ENCODE results near the gene PDE4A. TPM values are rescaled to one million over a fixed set of nuclear protein-coding genes. Genes with fewer than 3 reads are reported as not detected.
"Not testable (repeated sequence)": the region's sequence is repeated elsewhere in the genome, so short reads cannot be mapped to it uniquely, and the experiment has no call there.

The PDE4A gene
- total and polyA plus RNA-seq, 4 donors = 0.90 to 2.3 (median 1.3) TPM

DNA sequence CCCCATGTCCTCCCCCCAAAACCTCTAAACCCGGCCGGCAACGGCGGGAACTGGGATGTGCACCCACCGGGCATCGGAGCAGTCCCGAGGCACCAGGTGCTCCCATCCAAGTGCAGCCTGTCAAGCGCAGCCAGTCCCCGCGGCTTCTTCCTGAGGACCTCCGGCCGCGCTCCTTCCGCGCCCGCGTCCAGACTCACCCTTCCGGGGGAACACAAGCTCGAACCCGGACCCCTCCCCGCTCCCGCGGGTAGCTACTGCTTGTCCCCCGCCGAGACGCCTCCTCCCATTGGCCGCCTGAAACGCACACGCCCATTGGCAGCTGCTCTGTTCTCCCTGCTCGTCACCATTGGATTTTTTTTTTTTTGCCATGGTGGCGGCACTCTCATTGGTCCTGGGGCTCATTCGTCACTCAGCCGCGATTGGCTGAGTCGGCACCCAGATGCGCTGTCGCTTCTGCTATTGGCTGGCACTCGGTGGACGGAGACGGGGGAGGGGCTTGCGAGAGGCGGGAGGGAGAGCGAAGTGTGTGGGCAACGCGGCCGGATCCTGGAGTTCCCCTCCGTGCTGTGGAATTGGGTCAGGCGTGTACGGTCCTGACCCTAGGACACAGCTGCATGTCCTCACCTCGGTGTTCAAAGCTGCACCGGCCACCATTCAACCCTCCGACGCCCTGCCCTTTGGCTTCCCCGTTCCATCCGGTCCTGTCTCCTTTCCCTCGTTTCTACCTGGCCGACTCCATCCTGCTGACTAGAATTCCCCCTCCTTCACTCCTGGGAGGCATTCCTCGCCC lies 39.8 kb upstream of the PDE4A start, which contains the start of gene TYK2 (continued):
- TF ChIP-seq, protein P1, sequence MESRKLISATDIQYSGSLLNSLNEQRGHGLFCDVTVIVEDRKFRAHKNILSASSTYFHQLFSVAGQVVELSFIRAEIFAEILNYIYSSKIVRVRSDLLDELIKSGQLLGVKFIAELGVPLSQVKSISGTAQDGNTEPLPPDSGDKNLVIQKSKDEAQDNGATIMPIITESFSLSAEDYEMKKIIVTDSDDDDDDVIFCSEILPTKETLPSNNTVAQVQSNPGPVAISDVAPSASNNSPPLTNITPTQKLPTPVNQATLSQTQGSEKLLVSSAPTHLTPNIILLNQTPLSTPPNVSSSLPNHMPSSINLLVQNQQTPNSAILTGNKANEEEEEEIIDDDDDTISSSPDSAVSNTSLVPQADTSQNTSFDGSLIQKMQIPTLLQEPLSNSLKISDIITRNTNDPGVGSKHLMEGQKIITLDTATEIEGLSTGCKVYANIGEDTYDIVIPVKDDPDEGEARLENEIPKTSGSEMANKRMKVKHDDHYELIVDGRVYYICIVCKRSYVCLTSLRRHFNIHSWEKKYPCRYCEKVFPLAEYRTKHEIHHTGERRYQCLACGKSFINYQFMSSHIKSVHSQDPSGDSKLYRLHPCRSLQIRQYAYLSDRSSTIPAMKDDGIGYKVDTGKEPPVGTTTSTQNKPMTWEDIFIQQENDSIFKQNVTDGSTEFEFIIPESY (IDR thresholded peaks at IDR 0.05) = no peak
- TF ChIP-seq FOXA2 (IDR thresholded peaks at IDR 0.05) (no peak), FOXA1 (IDR thresholded peaks at IDR 0.05) (no peak), GABPA (IDR thresholded peaks at IDR 0.05 in 1 of 2, conservative IDR thresholded peaks at IDR 0.05 in 1 of 2) (peak in 1 of 2 donors; percentile 72), EGR1 (IDR thresholded peaks at IDR 0.05; ENCODE audit: low read depth in 2 of 2) (no peak), SP1 (IDR thresholded peaks at IDR 0.05) (peak; percentile 100), RAD21 (IDR thresholded peaks at IDR 0.05) (peak; percentile 17 to 27)
- TF ChIP-seq, protein P2, sequence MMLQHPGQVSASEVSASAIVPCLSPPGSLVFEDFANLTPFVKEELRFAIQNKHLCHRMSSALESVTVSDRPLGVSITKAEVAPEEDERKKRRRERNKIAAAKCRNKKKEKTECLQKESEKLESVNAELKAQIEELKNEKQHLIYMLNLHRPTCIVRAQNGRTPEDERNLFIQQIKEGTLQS (IDR thresholded peaks at IDR 0.05) = no peak

DNA sequence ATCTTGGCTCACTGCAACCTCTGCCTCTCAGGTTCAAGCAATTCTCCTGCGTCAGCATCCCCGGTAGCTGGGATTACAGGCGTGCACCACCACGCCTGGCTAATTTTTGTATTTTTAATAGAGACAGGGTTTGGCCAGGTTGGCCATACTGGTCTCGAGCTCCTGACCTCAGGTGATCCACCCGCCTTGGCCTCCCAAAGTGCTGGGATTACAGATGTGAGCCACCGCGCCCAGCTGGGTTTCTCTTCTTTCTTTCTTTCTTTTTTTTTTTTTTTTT lies 37.2 kb upstream of the PDE4A start:
- 82% methylated on average over 8 of the region's 8 CpGs for WGBS
- not testable (repeated sequence) for H3K27me3 ChIP-seq (ENCODE audit: control insufficient read depth in 4 of 4, insufficient read depth in 4 of 4, low read length in 3 of 4); H3K27ac ChIP-seq (ENCODE audit: low read depth in 1 of 2, low read length in 2 of 2); H3K9me3 ChIP-seq (ENCODE audit: control insufficient read depth in 4 of 4, low read length in 3 of 4); DNase-seq (ENCODE audit: low spot score); H3K9ac ChIP-seq (ENCODE audit: low read depth in 1 of 2, low read length in 2 of 2); H3K36me3 ChIP-seq (ENCODE audit: control insufficient read depth in 4 of 4, insufficient read depth in 3 of 4, low read depth in 1 of 4, low read length in 3 of 4); H3K4me3 ChIP-seq (ENCODE audit: low read depth in 1 of 3, low read length in 3 of 3)
- H3K4me1 ChIP-seq (ENCODE audit: control insufficient read depth in 4 of 4, insufficient read depth in 4 of 4, low read length in 3 of 4) = peaks cover 2 to 11% (median 8%) of the 10 kb centered on the region in 4 donors

DNA sequence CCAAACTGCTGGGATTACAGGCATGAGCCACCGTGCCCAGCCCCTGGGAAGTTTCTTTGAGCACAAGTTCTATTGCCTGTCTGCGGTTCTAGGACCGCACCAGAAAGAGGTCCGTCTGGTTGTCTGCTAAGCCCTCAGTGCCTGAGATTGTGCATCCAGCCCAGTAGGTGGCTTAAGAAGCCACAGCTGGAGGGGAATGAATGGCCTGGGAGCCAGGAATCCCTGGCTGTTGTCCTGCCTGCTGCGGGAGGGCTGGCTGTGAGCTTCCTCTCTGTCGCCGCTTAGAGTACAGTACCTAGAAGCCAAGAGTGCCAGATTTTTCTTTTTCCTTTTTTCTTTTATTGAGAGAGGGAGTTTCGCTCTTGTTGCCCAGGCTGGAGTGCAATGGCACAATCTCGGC lies 35.8 kb upstream of the PDE4A start:
- H3K27ac ChIP-seq (ENCODE audit: low read depth in 1 of 2, low read length in 2 of 2) = no peak overlapping the region
- H3K4me1 ChIP-seq (ENCODE audit: control insufficient read depth in 4 of 4, insufficient read depth in 4 of 4, low read length in 3 of 4) = peaks cover 0 to 15% (median 7%) of the 10 kb centered on the region in 4 donors
- TF ChIP-seq, protein P3, sequence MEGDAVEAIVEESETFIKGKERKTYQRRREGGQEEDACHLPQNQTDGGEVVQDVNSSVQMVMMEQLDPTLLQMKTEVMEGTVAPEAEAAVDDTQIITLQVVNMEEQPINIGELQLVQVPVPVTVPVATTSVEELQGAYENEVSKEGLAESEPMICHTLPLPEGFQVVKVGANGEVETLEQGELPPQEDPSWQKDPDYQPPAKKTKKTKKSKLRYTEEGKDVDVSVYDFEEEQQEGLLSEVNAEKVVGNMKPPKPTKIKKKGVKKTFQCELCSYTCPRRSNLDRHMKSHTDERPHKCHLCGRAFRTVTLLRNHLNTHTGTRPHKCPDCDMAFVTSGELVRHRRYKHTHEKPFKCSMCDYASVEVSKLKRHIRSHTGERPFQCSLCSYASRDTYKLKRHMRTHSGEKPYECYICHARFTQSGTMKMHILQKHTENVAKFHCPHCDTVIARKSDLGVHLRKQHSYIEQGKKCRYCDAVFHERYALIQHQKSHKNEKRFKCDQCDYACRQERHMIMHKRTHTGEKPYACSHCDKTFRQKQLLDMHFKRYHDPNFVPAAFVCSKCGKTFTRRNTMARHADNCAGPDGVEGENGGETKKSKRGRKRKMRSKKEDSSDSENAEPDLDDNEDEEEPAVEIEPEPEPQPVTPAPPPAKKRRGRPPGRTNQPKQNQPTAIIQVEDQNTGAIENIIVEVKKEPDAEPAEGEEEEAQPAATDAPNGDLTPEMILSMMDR (IDR thresholded peaks at IDR 0.05; ENCODE audit: low read depth, low read length, missing input control) = no peak
- TF ChIP-seq YY1 (IDR thresholded peaks at IDR 0.05) (no peak), SP1 (IDR thresholded peaks at IDR 0.05) (no peak), FOXA1 (IDR thresholded peaks at IDR 0.05) (no peak), NR2F2 (IDR thresholded peaks at IDR 0.05) (no peak)
- TF ChIP-seq, protein P4, sequence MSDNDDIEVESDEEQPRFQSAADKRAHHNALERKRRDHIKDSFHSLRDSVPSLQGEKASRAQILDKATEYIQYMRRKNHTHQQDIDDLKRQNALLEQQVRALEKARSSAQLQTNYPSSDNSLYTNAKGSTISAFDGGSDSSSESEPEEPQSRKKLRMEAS (IDR thresholded peaks at IDR 0.05) = no peak
- TF ChIP-seq, protein P1 (IDR thresholded peaks at IDR 0.05) = no peak
- H3K4me3 ChIP-seq (ENCODE audit: low read depth in 1 of 3, low read length in 3 of 3) = no peak overlapping the region
- DNase-seq (ENCODE audit: low spot score) = no peak
- 91% methylated on average over 9 of the region's 9 CpGs for WGBS
- H3K9ac ChIP-seq (ENCODE audit: low read depth in 1 of 2, low read length in 2 of 2) = no peak overlapping the region
- no peaks in the 10 kb centered on the region for H3K27me3 ChIP-seq (ENCODE audit: control insufficient read depth in 4 of 4, insufficient read depth in 4 of 4, low read length in 3 of 4)
- H3K36me3 ChIP-seq (ENCODE audit: control insufficient read depth in 4 of 4, insufficient read depth in 3 of 4, low read depth in 1 of 4, low read length in 3 of 4) = no peaks in the 10 kb centered on the region
- no peaks in the 10 kb centered on the region for H3K9me3 ChIP-seq (ENCODE audit: control insufficient read depth in 4 of 4, low read length in 3 of 4)
